KBM-7 (cell line): ENCODE results near the gene PRDM16.

ENCODE experiments used
- DNase-seq: peaks from one replicate; pipeline ENCODE4 v3.0.0-alpha.2; 2015
- in situ Hi-C: fragments of 300-500 bp; cut with MboI; formaldehyde crosslinking; loops from 2 replicates; pipeline ENCODE4 v1.14.3; 2020; ENCODE audit warnings: low sequenced_read_pairs, low pct_unique_long_range_greater_than_20kb, mixed read lengths

The PRDM16 gene

DNA sequence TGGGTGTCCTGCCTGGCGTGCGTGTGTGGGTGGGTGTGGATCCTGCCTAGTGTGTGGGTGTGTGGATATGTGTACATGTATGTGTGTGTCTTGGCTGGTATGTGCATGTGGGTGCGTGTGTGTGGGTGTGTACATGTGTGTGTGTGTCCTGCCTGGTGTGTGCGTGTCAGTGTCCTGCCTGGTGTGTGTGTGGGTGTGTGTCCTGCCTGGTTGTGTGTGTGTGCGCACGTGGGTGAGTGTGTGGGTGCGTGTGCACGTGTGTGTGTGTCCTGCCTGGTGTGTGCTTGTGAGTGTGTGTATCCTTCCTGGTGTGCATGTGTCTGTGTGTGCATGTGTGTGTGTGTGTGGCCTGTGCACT lies 60.1 kb downstream of the PRDM16 start:
- in situ Hi-C loops, result no loop called here

GRCh38 chr1:3130268-3130667 lies 61.3 kb downstream of the PRDM16 start:
- DNase-seq, result no peak
- in situ Hi-C loops, result no loop called here

More for the DNA sequence above, 60.1 kb downstream of the PRDM16 start:
- DNase-seq, result no peak

DNA sequence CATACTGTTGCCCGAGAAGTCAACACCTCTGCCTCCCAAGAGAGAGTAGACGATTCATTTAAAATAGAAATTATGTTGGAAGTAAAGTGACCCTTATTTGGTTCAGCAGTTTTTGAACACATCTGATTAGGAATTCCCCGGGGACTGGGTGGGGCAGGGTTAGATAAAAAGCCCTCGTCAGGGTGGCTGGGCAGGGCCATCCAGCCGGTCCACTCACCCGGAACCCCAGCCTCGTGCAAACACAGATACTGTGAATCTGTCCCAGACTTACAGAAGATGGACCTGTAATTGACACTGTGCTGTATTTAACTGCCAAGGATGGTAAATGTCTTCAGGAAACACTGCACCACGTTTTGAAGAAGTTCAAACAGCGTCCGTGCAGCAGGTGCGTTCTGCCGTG lies 63.7 kb downstream of the PRDM16 start:
- no peak for DNase-seq

GRCh38 chr1:3133686-3134085 lies 64.7 kb downstream of the PRDM16 start:
- in situ Hi-C loops, result no loop called here
- no peak for DNase-seq

More for the DNA sequence above, 63.7 kb downstream of the PRDM16 start:
- in situ Hi-C loops, result no loop called here

DNA sequence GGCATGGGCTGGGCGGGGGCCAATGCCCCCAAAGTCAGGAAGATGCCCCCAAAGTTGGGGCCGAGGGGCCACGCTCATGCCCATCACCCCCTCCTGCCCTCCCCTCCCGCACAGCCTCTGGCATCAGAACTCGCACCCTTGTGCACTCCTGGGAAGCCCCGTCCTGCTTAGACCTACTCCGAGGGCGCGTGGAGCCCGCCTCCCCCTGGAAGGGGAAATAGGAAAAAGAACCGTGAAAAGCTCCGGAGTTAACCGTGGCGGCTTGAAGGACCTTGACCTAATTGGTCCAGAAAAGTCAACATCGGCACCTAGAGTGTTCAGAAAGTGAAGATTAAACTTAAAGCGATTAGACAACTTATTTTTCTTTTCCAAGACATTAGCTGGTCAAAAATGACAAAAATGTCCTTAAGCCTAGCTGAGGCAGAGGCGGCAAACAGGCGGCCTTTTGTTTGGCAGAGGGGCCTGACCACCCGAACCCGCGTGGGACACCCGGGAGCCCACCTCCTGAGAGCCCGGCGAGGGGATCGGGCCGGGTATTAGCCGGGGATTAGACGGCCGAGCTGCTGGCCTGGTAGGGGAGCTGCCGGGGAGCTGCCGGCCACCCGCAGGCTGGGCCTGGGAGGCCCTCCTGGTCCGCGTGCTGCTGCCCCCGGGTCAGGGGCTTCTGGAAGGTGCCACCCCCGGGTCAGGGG lies 65.5 kb downstream of the PRDM16 start:
- DNase-seq, result no peak
- in situ Hi-C loops, result no loop called here

- DNase-seq, result no peak
- in situ Hi-C loops, result no loop called here
Measured at GRCh38 chr1:3135073-3135702, 66.2 kb downstream of the PRDM16 start.

DNA sequence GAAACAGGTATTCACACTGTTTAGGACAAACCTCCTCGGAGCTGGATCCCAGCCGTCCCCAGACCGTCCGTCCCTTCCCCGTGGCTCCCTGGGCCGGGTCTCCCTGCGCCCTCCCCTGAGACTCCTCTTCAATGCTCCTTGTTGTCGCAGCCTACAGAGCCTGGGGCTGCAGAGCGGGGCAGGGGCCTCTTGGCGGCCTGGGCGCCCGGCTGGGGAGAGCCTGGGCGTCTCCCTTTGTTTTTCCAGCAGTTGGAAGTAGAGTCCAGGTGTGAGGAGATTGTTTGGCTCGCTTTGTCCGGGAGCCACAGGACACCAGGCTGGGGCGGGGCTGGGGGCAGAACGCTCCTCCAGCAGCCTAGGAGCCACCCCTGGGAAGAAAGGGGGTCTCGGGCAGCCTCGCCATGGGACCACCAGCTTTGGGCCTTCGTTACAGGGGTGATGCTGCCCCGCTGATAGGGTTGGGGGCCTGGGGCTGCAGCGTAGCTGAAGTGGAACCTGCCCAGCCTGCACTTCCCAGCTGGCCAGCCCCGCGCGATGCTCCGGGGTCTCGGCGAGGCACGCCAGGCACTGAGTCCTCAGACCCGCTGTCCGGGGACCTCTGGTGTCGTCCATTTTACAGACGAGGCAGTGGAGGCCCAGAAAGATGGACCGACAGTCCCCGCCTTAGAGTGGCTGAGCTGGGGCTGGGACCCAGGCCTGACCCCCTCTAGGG lies 66.9 kb downstream of the PRDM16 start:
- no peak for DNase-seq
- in situ Hi-C loops, result no loop called here

GRCh38 chr1:3136532-3136931 lies 67.5 kb downstream of the PRDM16 start:
- no peak for DNase-seq
- in situ Hi-C loops, result no loop called here

- in situ Hi-C loops, result no loop called here
Measured at GRCh38 chr1:3137111-3138100, 68.4 kb downstream of the PRDM16 start.

DNA sequence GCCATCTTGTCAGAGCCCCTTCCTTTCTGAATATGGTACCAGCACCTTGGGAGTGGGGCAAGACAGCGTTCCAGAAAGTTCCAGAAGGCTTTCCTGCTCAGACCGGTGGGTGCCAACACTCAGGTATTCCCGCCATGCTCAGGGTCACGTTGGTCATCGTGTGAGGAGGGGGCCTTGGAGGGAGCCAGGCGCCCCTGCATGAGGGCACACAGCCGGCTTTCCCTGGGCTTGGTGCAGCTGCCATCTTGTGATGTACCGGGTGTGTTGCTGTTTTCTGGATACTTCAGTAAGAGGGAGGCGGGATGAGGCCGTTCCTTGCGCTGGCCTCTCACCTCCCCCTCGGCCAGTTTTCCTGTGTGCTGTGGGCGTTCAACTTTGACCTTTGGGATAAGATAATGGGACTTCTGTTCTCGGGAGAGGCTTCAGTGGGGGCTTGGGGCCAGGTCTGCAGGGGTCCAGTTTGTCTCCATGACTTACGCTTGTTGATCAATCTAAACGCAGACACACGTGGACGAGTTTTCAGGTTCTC lies 69.7 kb downstream of the PRDM16 start:
- in situ Hi-C loops, result no loop called here
- DNase-seq, result no peak

More at GRCh38 chr1:3137111-3138100, 68.4 kb downstream of the PRDM16 start:
- DNase-seq, result no peak

DNA sequence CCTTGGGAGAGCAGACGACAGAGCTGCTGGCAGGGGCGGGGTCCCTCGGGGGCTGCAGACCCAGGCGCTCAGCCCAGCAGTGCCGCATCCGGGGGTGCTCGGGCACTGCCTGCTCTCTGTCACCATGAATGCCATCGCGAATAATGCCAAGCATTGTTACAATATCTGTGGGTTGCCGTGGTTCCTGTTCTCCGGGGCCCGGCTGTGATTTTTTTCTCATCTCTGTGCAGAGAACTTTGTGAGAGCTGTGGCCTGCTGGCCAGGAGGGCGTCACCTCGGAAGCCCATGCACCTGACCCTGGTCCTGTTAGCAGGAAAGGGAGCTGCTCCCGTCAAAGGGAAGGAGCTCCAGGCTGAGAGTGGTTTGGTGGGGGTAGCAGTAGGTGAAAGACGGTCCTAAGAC lies 70.4 kb downstream of the PRDM16 start:
- DNase-seq, result no peak

GRCh38 chr1:3139871-3140361 lies 70.9 kb downstream of the PRDM16 start:
- DNase-seq, result no peak
- in situ Hi-C loops, result no loop called here

More for the DNA sequence above, 70.4 kb downstream of the PRDM16 start:
- in situ Hi-C loops, result no loop called here

- DNase-seq, result no peak
- in situ Hi-C loops, result no loop called here
Measured at GRCh38 chr1:3140437-3140836, 71.4 kb downstream of the PRDM16 start.

- DNase-seq, result no peak
- in situ Hi-C loops, result no loop called here
Measured at GRCh38 chr1:3141129-3141528, 72.1 kb downstream of the PRDM16 start.

DNA sequence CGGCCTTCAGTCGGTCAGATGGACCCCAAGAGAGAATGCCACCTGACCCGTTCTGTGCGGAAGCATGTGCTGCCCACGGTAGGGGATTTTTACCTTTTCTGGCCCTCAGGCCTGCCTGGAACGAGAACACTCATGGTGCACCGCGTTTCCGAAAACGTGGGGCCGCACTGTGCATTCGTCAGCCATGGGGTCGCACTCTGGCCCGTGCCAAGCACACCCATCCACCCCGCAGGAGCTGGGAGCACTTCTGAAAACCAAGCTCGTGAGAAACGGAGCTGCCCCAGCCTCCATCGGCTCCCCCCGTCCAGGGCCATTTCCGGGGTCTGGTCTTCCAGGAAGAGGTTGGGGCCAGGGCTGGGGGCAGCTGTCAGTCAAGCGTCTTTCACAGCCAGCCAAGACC lies 72.8 kb downstream of the PRDM16 start:
- in situ Hi-C loops, result no loop called here
- DNase-seq, result no peak

DNA sequence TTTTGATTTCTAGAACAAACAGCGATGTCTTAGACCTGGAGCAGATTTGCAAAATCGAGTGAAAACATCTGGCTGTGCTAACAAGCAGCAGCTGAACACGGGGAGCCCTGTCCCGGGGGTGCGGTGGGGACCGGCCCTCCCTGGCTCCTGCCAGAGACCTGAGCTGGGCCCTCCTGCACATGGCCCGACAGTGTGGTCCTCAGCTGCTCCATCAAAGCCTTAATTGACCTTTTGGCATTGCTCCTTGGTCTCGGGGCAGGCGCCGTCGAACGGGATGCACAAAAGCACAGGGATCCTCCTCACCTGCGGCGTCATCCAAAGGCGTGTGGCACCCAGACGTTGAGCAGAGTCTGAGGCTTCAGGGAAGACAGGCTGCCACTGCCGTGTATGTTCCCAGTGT lies 73.2 kb downstream of the PRDM16 start:
- DNase-seq, result no peak
- in situ Hi-C loops, result no loop called here

- in situ Hi-C loops, result no loop called here
- DNase-seq, result no peak
Measured at GRCh38 chr1:3142751-3143150, 73.7 kb downstream of the PRDM16 start.

- in situ Hi-C loops, result no loop called here
- no peak for DNase-seq
Measured at GRCh38 chr1:3145532-3146325, 76.7 kb downstream of the PRDM16 start.
